ENCODE measurements around the gene DENND1B.

Gene DENND1B

DNA sequence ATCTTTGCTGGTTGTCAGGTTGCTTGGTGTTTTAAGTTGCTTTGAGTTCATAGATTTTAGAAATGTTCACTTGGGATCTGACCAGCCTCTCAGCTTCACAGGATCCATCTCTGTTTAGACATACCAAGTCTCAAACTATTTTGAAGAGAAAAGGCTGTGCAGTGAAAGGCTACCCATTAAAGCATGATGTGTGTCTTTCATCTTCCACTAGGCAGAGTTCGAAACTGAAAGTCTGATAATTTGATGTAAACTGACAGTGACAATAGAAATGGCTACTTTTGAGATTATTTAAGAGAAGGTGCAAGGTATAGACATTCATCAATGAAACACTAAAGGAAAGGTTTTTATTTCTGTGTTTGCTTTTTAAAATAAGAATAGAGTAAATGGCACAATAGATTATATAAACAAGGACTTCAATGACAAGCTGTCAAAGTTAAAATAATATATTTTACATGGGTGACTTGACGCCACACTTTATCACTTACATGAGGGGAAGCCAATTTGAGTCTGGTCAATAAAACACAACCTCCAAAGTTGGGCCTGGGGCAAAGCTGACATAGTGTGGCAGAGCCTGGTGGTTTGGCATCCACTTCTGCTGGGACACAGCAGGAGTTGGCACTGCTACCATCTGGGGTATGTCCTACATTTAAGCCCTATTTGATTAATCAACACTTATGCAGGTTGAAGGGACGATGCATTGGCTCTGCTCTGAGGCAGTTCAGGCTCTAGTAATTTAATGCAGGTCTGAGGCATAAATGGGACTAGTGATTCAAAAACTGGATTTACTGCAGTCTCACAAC, 309.6 kb downstream of the DENND1B start:
- peaks cover 7% of the 10 kb centered on the region for H3K4me1 ChIP-seq (ENCODE audit: control insufficient read depth, insufficient read depth, low read length)
- no peaks in the 10 kb centered on the region for H3K36me3 ChIP-seq (ENCODE audit: control insufficient read depth, insufficient read depth, low read length)
- no peaks in the 10 kb centered on the region for H3K9me3 ChIP-seq (ENCODE audit: control insufficient read depth, low read length)
- no peak overlapping the region for H3K9ac ChIP-seq (ENCODE audit: low read length)
- H3K27me3 ChIP-seq (ENCODE audit: control insufficient read depth, insufficient read depth, low read length): no peaks in the 10 kb centered on the region
- H3K4me3 ChIP-seq (ENCODE audit: low read length): no peak overlapping the region

DNA sequence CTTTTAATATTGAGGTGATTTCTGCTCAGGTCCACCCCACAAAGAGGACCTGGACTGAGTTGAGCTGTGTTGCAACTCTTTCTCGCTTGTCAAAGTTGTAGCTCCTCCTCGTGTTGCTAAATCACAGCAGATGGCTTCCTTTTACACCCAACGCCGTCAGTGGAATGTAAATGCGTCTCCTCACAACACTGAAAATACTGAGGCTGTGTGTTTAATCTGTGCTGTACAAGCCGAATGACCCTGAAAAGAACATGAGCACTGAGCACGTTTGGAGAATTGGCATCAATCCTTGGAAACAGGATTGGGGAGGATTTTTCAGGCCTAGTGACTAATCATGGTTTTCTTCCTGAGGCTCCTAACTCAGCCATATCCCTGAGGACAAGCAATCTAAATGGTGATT, 311.2 kb downstream of the DENND1B start:
- Histone ChIP-seq H3K9ac (ENCODE audit: low read length) (no peak overlapping the region), H3K4me3 (ENCODE audit: low read length) (no peak overlapping the region), H3K27me3 (ENCODE audit: control insufficient read depth, insufficient read depth, low read length) (no peaks in the 10 kb centered on the region), H3K9me3 (ENCODE audit: control insufficient read depth, low read length) (no peaks in the 10 kb centered on the region), H3K36me3 (ENCODE audit: control insufficient read depth, insufficient read depth, low read length) (no peaks in the 10 kb centered on the region), H3K4me1 (ENCODE audit: control insufficient read depth, insufficient read depth, low read length) (peaks cover 7% of the 10 kb centered on the region)

DNA sequence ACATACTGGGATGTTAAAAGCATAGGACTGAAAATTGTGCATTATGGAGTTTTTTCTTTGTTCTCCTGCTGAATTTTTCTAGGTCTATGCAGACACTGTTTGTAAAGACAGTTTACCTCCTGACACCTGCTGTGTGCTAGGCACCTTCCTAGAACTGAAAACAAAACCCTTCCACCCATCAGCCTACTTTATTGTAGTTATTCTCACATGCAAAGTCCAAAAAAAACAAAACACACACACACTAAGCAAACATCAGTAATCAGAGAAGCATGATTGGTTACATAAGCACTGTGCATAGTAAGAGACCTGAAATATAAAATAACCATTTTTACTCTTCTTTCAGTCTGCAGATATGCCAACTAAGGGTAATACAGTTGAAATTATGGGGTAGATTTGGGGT, 312.1 kb downstream of the DENND1B start:
- no peaks in the 10 kb centered on the region for H3K9me3 ChIP-seq (ENCODE audit: control insufficient read depth, low read length)
- H3K27me3 ChIP-seq (ENCODE audit: control insufficient read depth, insufficient read depth, low read length): no peaks in the 10 kb centered on the region
- H3K36me3 ChIP-seq (ENCODE audit: control insufficient read depth, insufficient read depth, low read length): no peaks in the 10 kb centered on the region
- H3K9ac ChIP-seq (ENCODE audit: low read length): no peak overlapping the region
- H3K4me1 ChIP-seq (ENCODE audit: control insufficient read depth, insufficient read depth, low read length): peaks cover 7% of the 10 kb centered on the region
- H3K4me3 ChIP-seq (ENCODE audit: low read length): no peak overlapping the region

DNA sequence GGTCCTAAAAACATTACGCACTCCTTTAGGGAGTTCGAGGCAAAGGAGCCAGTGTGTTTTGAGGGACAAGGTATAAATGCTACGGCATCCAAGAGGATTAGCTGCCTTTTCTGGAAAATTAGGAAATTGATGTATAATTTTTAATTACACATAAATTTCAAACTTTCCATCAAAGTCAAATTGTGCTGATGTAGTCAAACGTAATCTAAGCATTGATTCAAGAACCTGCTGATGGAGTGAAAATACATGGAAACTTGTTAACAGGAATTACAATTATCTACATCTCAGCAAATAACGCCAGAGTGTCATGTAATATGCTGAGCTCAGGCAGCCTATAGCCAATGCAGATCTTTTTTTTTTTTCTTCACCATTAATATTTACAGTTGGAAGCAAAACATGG, 312.7 kb downstream of the DENND1B start:
- Histone ChIP-seq H3K9ac (ENCODE audit: low read length) (no peak overlapping the region), H3K9me3 (ENCODE audit: control insufficient read depth, low read length) (no peaks in the 10 kb centered on the region), H3K4me1 (ENCODE audit: control insufficient read depth, insufficient read depth, low read length) (peaks cover 7% of the 10 kb centered on the region), H3K27me3 (ENCODE audit: control insufficient read depth, insufficient read depth, low read length) (no peaks in the 10 kb centered on the region), H3K4me3 (ENCODE audit: low read length) (no peak overlapping the region), H3K36me3 (ENCODE audit: control insufficient read depth, insufficient read depth, low read length) (no peaks in the 10 kb centered on the region)

Data from mucosa of stomach (tissue), 1 donor.